Peyer's patch (tissue), 4 donors: ENCODE data around the gene ASNS.

ENCODE experiments used
- CTCF ChIP-seq, 6 experiments: fragments of 450-650 bp in 4 of 6; fragments of 200-600 bp in 2 of 6; sonication (generic) in 1 of 6; IDR thresholded peaks; one replicate each; pipeline ENCODE4 v1.5.1; 2017 to 2019; ENCODE audit warnings: antibody characterized with exemption in 6 of 6, mild to moderate bottlenecking in 3 of 6, moderate library complexity in 1 of 6
- POLR2A ChIP-seq, 2 donors: fragments of 450-650 bp; IDR thresholded peaks; one replicate each; pipeline ENCODE4 v1.5.1; 2017; ENCODE audit warnings: antibody characterized with exemption in 2 of 2, mild to moderate bottlenecking in 2 of 2, moderate library complexity in 2 of 2

DNA sequence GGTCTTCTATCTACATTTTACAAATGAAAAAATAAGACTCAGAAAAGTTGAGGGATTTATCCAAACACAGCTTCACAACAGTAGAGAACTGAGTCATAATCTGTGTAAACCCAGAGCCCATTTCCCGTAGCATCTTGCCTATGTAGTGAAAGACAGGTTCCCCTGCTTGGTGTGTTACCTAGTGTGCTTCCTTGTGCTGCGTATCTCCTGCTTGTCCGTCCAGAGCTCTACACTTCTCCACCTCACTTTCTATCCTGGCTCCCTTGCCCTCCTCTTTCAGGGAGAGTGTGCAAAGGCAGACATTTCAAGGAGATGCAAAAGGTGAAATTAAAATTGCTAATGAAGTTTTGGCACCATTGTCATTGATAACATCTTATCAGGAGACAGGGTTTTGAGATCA is 1.4 kb upstream of the ASNS start:
- TF ChIP-seq CTCF (IDR thresholded peaks at IDR 0.05) (no peak), POLR2A (IDR thresholded peaks at IDR 0.05) (no peak)
